ENCODE data around the gene RGS13.
"Not testable (repeated sequence)": the region's sequence is repeated elsewhere in the genome, so short reads cannot be mapped to it uniquely, and the experiment has no call there.

Gene RGS13

GRCh38 chr1:192682335-192682734, 46.4 kb downstream of the RGS13 start:
- DNase-seq, result no peak

GRCh38 chr1:192683081-192683480, 47.1 kb downstream of the RGS13 start:
- not testable (repeated sequence) for DNase-seq

- DNase-seq, result no peak
These were observed 53.5 kb downstream of the RGS13 start for GRCh38 chr1:192689459-192689858.

GRCh38 chr1:192691041-192691440, 55.1 kb downstream of the RGS13 start:
- no peak for DNase-seq

- no peak for DNase-seq
These were observed 60.1 kb downstream of the RGS13 start for GRCh38 chr1:192696082-192696481.

- no peak for DNase-seq
These were observed 61.8 kb downstream of the RGS13 start for GRCh38 chr1:192697771-192698170.

- no peak for DNase-seq
These were observed 62.8 kb downstream of the RGS13 start for GRCh38 chr1:192698731-192699130.

- no peak for DNase-seq
These were observed 64.9 kb downstream of the RGS13 start for GRCh38 chr1:192700834-192701271.

- no peak for DNase-seq
These were observed 66.4 kb downstream of the RGS13 start for GRCh38 chr1:192702212-192702902.

GRCh38 chr1:192703283-192704206, 67.6 kb downstream of the RGS13 start:
- DNase-seq, result no peak

- no peak for DNase-seq
These were observed 69.6 kb downstream of the RGS13 start for GRCh38 chr1:192705510-192705909.

GRCh38 chr1:192706936-192707335, 71.0 kb downstream of the RGS13 start:
- DNase-seq, result no peak

- no peak for DNase-seq
These were observed 72.1 kb downstream of the RGS13 start for GRCh38 chr1:192707978-192708547.

- no peak for DNase-seq
These were observed 73.6 kb downstream of the RGS13 start for GRCh38 chr1:192709544-192709943.

All from CD4-positive, alpha-beta T cell treated with Interferon alpha-2 for 1 hour (primary cell).